Testis (tissue), 2 donors: ENCODE measurements around the gene ADTRP.

ENCODE experiments used
- POLR2A ChIP-seq: fragments of 450-650 bp; IDR thresholded peaks from one replicate; pipeline ENCODE4 v1.6.1; 2017; ENCODE audit warnings: antibody characterized with exemption, mild to moderate bottlenecking, moderate library complexity
- TF ChIP-seq, protein P1 (sequence below), 3 experiments: fragments of 450-650 bp in 2 of 3; fragments of 200-600 bp in 1 of 3; sonication (generic) in 1 of 3; IDR thresholded peaks; one replicate each; pipeline ENCODE4 v1.5.1; 2016 to 2019; ENCODE audit warnings: antibody characterized with exemption in 3 of 3, mild to moderate bottlenecking in 2 of 3, moderate library complexity in 1 of 3

GRCh38 chr6:11769811-11770545, 8.6 kb downstream of the ADTRP start:
- TF ChIP-seq POLR2A: no peak
- TF ChIP-seq, protein P1, sequence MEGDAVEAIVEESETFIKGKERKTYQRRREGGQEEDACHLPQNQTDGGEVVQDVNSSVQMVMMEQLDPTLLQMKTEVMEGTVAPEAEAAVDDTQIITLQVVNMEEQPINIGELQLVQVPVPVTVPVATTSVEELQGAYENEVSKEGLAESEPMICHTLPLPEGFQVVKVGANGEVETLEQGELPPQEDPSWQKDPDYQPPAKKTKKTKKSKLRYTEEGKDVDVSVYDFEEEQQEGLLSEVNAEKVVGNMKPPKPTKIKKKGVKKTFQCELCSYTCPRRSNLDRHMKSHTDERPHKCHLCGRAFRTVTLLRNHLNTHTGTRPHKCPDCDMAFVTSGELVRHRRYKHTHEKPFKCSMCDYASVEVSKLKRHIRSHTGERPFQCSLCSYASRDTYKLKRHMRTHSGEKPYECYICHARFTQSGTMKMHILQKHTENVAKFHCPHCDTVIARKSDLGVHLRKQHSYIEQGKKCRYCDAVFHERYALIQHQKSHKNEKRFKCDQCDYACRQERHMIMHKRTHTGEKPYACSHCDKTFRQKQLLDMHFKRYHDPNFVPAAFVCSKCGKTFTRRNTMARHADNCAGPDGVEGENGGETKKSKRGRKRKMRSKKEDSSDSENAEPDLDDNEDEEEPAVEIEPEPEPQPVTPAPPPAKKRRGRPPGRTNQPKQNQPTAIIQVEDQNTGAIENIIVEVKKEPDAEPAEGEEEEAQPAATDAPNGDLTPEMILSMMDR (IDR thresholded peaks at IDR 0.05): no peak
